Measurements from ENCODE around the gene EXOC1L.

DNA sequence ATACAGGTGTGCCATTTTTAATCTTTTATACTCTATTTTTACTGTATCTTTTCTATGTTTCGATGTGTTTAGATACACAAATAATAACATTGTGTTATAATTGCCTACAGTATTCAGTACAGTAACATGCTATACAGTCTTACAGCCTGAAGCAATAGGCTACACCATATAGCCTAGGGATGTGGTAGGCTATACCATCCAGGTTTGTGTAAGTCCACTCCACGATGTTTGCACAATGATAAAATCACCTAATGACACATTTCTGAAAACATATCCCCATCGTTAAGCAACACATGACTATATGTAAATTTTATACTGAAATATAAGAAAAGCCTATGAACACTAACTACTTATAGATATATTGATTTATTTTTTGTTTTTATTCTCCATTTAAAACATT lies 48.9 kb upstream of the EXOC1L start:
- no peak for TF ChIP-seq POLR2AphosphoS5 (IDR thresholded peaks at IDR 0.05; ENCODE audit: low read depth, low read length)
- no peak for TF ChIP-seq CTCF (IDR thresholded peaks at IDR 0.05 in 2 of 3, conservative IDR thresholded peaks at IDR 0.05 in 1 of 3; ENCODE audit: borderline replicate concordance in 1 of 3, insufficient read depth in 1 of 3, low read depth in 2 of 3, low read length in 2 of 3)
- TF ChIP-seq, protein P1, sequence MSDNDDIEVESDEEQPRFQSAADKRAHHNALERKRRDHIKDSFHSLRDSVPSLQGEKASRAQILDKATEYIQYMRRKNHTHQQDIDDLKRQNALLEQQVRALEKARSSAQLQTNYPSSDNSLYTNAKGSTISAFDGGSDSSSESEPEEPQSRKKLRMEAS (IDR thresholded peaks at IDR 0.05): no peak
- no peak for TF ChIP-seq ATF3 (IDR thresholded peaks at IDR 0.05)
- TF ChIP-seq ZNF274 (IDR thresholded peaks at IDR 0.05; ENCODE audit: low read depth, low read length): no peak
- no peak for TF ChIP-seq POLR2A (IDR thresholded peaks at IDR 0.05; ENCODE audit: borderline replicate concordance, extremely low read depth, insufficient read depth, insufficient read length)
- TF ChIP-seq EZH2 (IDR thresholded peaks at IDR 0.05): no peak
- TF ChIP-seq RAD21 (IDR thresholded peaks at IDR 0.05; ENCODE audit: low read depth): no peak
- TF ChIP-seq CEBPB (IDR thresholded peaks at IDR 0.05; ENCODE audit: low read depth): no peak
- TF ChIP-seq CBX3 (IDR thresholded peaks at IDR 0.05; ENCODE audit: low read depth): no peak
- TF ChIP-seq YY1 (IDR thresholded peaks at IDR 0.05; ENCODE audit: extremely low read depth, insufficient replicate concordance, low read depth, low read length): no peak
- no peak for TF ChIP-seq SP1 (IDR thresholded peaks at IDR 0.05; ENCODE audit: low read depth)
- no peak for TF ChIP-seq SIN3A (IDR thresholded peaks at IDR 0.05; ENCODE audit: low read depth)
- no peak for TF ChIP-seq ZFX (IDR thresholded peaks at IDR 0.05)

Measured in HCT116 (cell line).